Measurements from ENCODE around the gene ANKDD1A. TPM values are rescaled to one million over a fixed set of nuclear protein-coding genes. Genes with fewer than 3 reads are reported as not detected.

The ANKDD1A gene
- total RNA-seq, 4 donors from 2014 or later, result 4.6 to 15.6 (median 8.5) TPM

DNA sequence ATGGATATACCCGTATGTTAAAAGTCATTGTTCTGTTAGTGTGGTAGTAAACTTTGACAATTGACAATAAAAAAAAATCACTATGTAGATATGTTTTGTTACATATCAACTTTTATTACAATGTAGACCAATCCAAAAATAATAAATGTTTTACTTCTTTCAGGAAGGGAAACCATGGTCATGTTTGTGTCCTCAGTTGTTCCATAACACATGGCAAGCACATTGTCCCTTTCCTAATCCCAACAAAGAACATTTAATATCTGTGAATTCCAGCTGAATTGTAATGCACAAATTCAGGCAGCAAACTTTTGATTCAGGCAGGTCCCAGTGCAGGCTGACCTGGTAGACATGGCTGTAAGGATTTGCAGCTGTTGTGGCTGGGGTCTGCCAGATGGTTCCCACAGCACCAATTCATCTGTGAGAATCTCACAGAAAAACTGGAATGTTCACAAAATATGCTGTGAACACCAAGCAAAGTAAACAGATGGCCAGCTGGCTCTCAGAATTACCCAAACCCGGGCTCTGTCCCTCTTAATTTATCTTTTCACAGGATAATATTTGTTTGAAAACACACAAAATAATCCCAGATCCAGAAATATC, 79.9 kb downstream of the ANKDD1A start:
- H3K4me1 ChIP-seq, result peaks cover 0 to 35% (median 6%) of the 10 kb centered on the region in 3 donors
- ATAC-seq, result no peak
- H3K27ac ChIP-seq, result no peak overlapping the region
- H3K9me3 ChIP-seq, result no peaks in the 10 kb centered on the region
- H3K27me3 ChIP-seq, result no peaks in the 10 kb centered on the region
- WGBS, 2 donors (ENCODE audit: low coverage in 1 of 2), result 39 to 60% methylated on average over 2 of the region's 2 CpGs
- no peak overlapping the region for H3K4me3 ChIP-seq
- no peaks in the 10 kb centered on the region for H3K36me3 ChIP-seq
- no peak for TF ChIP-seq EP300 (IDR thresholded peaks at IDR 0.05)
- TF ChIP-seq, protein P1, sequence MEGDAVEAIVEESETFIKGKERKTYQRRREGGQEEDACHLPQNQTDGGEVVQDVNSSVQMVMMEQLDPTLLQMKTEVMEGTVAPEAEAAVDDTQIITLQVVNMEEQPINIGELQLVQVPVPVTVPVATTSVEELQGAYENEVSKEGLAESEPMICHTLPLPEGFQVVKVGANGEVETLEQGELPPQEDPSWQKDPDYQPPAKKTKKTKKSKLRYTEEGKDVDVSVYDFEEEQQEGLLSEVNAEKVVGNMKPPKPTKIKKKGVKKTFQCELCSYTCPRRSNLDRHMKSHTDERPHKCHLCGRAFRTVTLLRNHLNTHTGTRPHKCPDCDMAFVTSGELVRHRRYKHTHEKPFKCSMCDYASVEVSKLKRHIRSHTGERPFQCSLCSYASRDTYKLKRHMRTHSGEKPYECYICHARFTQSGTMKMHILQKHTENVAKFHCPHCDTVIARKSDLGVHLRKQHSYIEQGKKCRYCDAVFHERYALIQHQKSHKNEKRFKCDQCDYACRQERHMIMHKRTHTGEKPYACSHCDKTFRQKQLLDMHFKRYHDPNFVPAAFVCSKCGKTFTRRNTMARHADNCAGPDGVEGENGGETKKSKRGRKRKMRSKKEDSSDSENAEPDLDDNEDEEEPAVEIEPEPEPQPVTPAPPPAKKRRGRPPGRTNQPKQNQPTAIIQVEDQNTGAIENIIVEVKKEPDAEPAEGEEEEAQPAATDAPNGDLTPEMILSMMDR (IDR thresholded peaks at IDR 0.05), result no peak
- TF ChIP-seq POLR2A (IDR thresholded peaks at IDR 0.05), result no peak
- no peak for TF ChIP-seq POLR2AphosphoS5 (IDR thresholded peaks at IDR 0.05)

DNA sequence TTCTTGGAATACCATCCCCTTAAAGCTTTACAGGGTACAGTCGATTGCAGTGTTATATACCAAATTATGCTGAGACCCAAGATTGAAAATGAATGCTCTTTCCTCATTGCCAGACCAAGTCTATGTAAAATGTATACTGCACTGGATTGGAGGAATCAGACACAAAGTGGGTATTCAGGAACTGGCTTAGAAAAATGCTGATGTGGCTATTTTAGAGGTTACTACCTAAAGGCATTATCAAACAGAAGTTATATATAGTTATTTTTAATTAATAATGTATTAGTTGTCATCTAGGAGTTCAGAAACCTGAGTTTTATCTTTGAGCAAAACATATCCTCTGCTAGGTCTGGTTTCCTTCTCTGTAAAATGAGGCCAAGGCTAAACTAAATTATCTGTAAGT, 81.6 kb downstream of the ANKDD1A start:
- H3K36me3 ChIP-seq, result no peaks in the 10 kb centered on the region
- WGBS, 2 donors (ENCODE audit: low coverage in 1 of 2), result 30 to 42% methylated on average over 1 of the region's 1 CpG
- no peak overlapping the region for H3K27ac ChIP-seq
- no peak overlapping the region for H3K4me3 ChIP-seq
- H3K9me3 ChIP-seq, result no peaks in the 10 kb centered on the region
- no peak for ATAC-seq
- TF ChIP-seq, protein P1 (IDR thresholded peaks at IDR 0.05), result no peak
- TF ChIP-seq POLR2AphosphoS5 (IDR thresholded peaks at IDR 0.05), result no peak
- no peak for TF ChIP-seq EP300 (IDR thresholded peaks at IDR 0.05)
- no peak for TF ChIP-seq POLR2A (IDR thresholded peaks at IDR 0.05)
- peaks cover 0 to 18% (median 3%) of the 10 kb centered on the region in 3 donors for H3K4me1 ChIP-seq
- no peaks in the 10 kb centered on the region for H3K27me3 ChIP-seq

DNA sequence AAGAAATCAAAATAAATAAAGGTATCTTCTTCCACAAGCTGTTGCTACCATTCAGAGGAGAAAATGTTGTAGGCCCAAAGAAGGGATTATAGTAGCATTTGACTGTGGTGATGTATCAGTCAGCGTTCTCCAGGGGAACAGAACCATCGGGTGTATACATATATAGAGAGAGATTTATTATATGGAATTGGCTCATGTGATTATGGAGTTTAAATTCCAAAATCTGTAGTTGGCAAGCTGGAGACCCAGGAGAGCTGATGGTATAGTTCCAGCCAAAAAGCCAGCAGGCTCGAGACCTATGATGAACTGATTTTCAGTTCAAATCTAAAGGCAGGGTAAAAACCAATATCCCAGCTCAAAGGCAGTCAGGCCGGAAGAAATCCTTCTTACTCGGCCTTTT, 85.4 kb downstream of the ANKDD1A start:
- Histone ChIP-seq H3K4me1 (no peaks in the 10 kb centered on the region), H3K27me3 (no peaks in the 10 kb centered on the region), H3K27ac (no peak overlapping the region), H3K36me3 (peaks cover 0 to 13% of the 10 kb centered on the region in 2 donors), H3K4me3 (no peak overlapping the region), H3K9me3 (no peaks in the 10 kb centered on the region)
- WGBS, 2 donors (ENCODE audit: low coverage in 1 of 2), result 57 to 73% methylated on average over 4 to 5 of the region's 5 CpGs
- TF ChIP-seq, protein P1 (IDR thresholded peaks at IDR 0.05), result no peak
- TF ChIP-seq EP300 (IDR thresholded peaks at IDR 0.05) (no peak), POLR2A (IDR thresholded peaks at IDR 0.05) (no peak), POLR2AphosphoS5 (IDR thresholded peaks at IDR 0.05) (no peak)
- ATAC-seq, result no peak

DNA sequence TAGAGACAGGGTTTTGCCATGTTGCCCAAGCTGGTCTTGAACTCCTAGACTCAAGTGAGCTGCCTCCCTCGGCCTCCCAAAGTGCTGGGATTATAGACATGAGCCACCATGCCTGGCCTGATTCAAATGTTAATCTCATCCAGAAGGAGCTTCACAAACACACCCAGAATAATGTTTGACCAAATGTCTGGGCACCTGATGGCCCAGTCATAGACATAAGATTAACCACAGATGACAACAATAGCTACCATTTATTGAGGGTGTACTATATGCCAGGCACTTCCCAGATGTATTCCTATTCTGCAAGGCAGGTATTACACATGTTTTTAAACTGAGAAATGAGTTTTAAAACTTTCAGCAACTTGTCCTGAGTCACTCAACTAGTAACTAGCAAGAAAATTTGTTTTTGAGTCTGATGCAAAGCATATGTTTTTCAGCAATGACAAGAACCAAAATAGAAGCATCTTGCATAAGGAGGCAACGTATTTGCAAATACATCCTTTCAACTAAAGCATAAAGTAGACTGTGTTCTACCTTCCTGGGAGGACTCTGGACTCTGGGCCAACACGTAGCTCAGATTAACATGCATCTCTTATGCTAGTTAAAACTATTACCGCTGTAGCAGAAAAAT, 86.2 kb downstream of the ANKDD1A start:
- TF ChIP-seq POLR2AphosphoS5 (IDR thresholded peaks at IDR 0.05), result no peak
- TF ChIP-seq POLR2A (IDR thresholded peaks at IDR 0.05), result no peak
- TF ChIP-seq EP300 (IDR thresholded peaks at IDR 0.05), result no peak
- TF ChIP-seq, protein P1 (IDR thresholded peaks at IDR 0.05), result no peak
- H3K4me3 ChIP-seq, result no peak overlapping the region
- H3K27me3 ChIP-seq, result no peaks in the 10 kb centered on the region
- no peaks in the 10 kb centered on the region for H3K4me1 ChIP-seq
- ATAC-seq, result no peak
- WGBS, 2 donors (ENCODE audit: low coverage in 1 of 2), result 75 to 85% methylated on average over 3 of the region's 4 CpGs
- peaks cover 0 to 21% of the 10 kb centered on the region in 2 donors for H3K36me3 ChIP-seq
- no peaks in the 10 kb centered on the region for H3K9me3 ChIP-seq
- H3K27ac ChIP-seq, result no peak overlapping the region

DNA sequence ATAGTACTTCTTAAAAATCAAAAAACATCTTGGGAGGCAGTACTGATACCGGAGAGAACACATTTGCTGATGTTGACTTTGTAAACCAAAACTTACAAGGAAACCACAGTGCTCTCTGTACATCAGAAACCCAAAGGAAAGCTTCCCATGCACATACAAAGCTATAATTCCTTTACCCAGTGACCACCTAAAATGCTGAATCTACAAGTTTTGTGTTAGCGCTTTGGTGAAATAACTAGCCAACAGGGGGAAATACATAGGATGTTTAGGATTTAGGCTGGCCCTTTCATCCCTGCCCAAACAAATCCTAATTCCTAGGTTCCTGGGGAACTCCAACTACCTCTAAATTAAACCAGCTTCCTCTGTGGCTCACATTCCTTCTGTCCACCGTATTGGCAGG, 93.3 kb downstream of the ANKDD1A start:
- Histone ChIP-seq H3K27ac (no peak overlapping the region), H3K27me3 (no peaks in the 10 kb centered on the region), H3K9me3 (no peaks in the 10 kb centered on the region), H3K4me3 (no peak overlapping the region), H3K4me1 (no peaks in the 10 kb centered on the region), H3K36me3 (peaks cover 0 to 72% of the 10 kb centered on the region in 2 donors)
- TF ChIP-seq POLR2A (IDR thresholded peaks at IDR 0.05) (no peak), EP300 (IDR thresholded peaks at IDR 0.05) (no peak), POLR2AphosphoS5 (IDR thresholded peaks at IDR 0.05) (no peak)
- TF ChIP-seq, protein P1 (IDR thresholded peaks at IDR 0.05), result no peak
- ATAC-seq, result no peak
- 83 to 86% methylated on average over 2 to 3 of the region's 3 CpGs for whole genome bisulfite sequencing, 2 donors (ENCODE audit: low coverage in 1 of 2)
